Muscle layer of colon (tissue), 2 donors: ENCODE results near the gene YPEL2.
"Not testable (repeated sequence)": the region's sequence is repeated elsewhere in the genome, so short reads cannot be mapped to it uniquely, and the experiment has no call there.

ENCODE experiments used
- H3K27ac ChIP-seq: one replicate; pipeline ENCODE4 v1.7.0; 2013; ENCODE audit warnings: low read depth, mild to moderate bottlenecking, low read length, moderate library complexity
- H3K27me3 ChIP-seq, 2 donors: one replicate each; pipeline ENCODE4 v1.7.0; 2013; ENCODE audit warnings: low read length in 2 of 2, mild to moderate bottlenecking in 2 of 2; ENCODE audit not compliant: insufficient read depth in 2 of 2, control insufficient read depth in 1 of 2
- H3K36me3 ChIP-seq: one replicate; pipeline ENCODE4 v1.7.0; 2013; ENCODE audit warnings: mild to moderate bottlenecking, low read length; ENCODE audit not compliant: insufficient read depth
- H3K4me1 ChIP-seq: one replicate; pipeline ENCODE4 v1.7.0; 2013; ENCODE audit warnings: mild to moderate bottlenecking, low read length; ENCODE audit not compliant: insufficient read depth
- H3K4me3 ChIP-seq, 2 donors: one replicate each; pipeline ENCODE4 v1.7.0; 2013; ENCODE audit warnings: low read length in 2 of 2, low read depth in 1 of 2, mild to moderate bottlenecking in 1 of 2, moderate library complexity in 1 of 2
- H3K9ac ChIP-seq: one replicate; pipeline ENCODE4 v1.7.0; 2013; ENCODE audit warnings: low read length
- H3K9me3 ChIP-seq: one replicate; pipeline ENCODE4 v1.7.0; 2013; ENCODE audit warnings: mild to moderate bottlenecking, low read length
- donor health status: abdominal sarcoma.
- donor health status: Adenocarcinoma of cecum.

Gene YPEL2

DNA sequence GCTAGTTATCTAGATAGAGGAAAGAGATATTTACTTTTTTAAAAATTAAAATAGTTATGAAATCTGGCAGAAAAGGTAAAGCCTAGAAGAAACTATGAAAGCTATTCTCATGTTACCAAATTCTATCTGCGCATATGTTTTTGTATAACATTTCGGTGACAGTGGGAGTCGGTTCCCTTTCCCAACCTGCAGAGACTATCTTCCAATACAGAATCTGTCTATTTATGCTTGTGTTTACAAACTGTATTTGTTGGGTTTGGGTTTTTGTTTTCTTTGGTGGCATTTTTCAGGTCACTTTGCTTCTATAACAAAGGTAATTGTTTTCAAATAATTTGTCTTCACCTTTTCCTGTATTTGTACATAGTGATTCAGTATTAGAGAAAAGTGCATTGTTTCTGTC, 69.8 kb downstream of the YPEL2 start:
- peaks cover 44% of the 10 kb centered on the region for H3K36me3 ChIP-seq
- H3K4me3 ChIP-seq: no peak overlapping the region
- no peaks in the 10 kb centered on the region for H3K9me3 ChIP-seq
- no peak overlapping the region for H3K27ac ChIP-seq
- H3K9ac ChIP-seq: no peak overlapping the region
- peaks cover 5% of the 10 kb centered on the region for H3K4me1 ChIP-seq
- H3K27me3 ChIP-seq: no peaks in the 10 kb centered on the region

DNA sequence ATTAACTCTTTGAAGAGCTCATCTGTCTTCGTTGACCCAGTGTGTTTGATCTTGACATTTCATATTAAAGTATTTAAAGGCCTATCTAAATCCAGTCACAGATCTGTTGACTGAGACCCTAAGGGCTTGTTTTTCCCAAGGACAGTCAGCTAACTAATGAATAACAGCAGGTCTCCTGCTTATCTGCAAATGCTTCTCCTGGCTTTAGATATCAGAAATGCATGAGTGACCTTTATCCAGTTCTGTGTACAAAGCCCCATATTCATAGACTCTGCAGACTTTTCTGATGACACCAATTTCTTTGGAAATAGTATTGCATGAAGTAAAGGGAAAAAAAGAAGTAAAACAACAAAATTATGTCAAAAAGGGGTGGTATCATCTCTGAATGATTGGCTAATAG, 70.3 kb downstream of the YPEL2 start:
- Histone ChIP-seq H3K4me1 (peaks cover 9% of the 10 kb centered on the region), H3K27me3 (no peaks in the 10 kb centered on the region), H3K9me3 (no peaks in the 10 kb centered on the region), H3K36me3 (peaks cover 39% of the 10 kb centered on the region), H3K4me3 (no peak overlapping the region), H3K27ac (no peak overlapping the region), H3K9ac (no peak overlapping the region)

DNA sequence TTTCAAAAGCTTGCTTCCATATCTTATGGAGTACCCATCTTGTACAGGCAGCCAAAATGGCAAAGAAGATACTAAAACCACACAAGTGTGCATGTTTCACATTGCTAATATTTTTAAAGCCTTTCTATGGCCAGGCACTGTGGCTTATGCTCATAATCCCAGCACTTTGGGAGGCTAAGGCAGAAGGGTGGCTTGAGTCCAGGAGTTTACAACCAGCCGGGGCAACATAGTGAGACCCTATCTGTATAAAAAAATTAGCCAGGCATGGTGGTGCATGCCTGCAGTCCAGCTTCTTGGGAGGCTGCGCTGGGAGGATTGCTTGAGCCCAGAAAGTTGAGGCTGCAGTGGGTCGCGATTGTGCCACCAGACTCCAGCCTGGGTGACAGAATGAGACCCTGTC, 71.3 kb downstream of the YPEL2 start:
- H3K9me3 ChIP-seq: no peaks in the 10 kb centered on the region
- H3K27ac ChIP-seq: no peak overlapping the region
- H3K9ac ChIP-seq: no peak overlapping the region
- no peak overlapping the region for H3K4me3 ChIP-seq
- peaks cover 19% of the 10 kb centered on the region for H3K4me1 ChIP-seq
- no peaks in the 10 kb centered on the region for H3K27me3 ChIP-seq
- H3K36me3 ChIP-seq: peaks cover 29% of the 10 kb centered on the region

DNA sequence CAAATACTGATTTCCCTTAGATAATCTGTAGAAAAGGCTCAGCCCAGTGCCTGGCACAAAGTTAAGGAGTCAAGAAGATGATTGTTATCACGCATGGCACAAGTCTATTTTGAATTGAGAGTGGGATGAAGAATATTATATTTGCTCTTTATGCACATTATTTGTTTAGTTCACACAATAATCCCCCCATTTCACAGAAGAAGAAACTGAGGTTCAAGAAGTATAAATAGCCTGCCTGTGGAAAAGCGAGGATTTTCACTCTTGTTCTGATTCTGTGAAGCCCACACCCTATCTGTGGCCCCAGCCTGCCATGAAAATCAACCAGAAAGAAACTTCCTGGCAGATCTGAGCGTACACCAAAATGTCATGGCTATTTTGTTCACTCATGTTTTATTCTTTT, 73.0 kb downstream of the YPEL2 start:
- Histone ChIP-seq H3K27ac (no peak overlapping the region), H3K9me3 (no peaks in the 10 kb centered on the region), H3K4me1 (peaks cover 19% of the 10 kb centered on the region), H3K36me3 (peaks cover 12% of the 10 kb centered on the region), H3K9ac (no peak overlapping the region), H3K4me3 (no peak overlapping the region), H3K27me3 (no peaks in the 10 kb centered on the region)

DNA sequence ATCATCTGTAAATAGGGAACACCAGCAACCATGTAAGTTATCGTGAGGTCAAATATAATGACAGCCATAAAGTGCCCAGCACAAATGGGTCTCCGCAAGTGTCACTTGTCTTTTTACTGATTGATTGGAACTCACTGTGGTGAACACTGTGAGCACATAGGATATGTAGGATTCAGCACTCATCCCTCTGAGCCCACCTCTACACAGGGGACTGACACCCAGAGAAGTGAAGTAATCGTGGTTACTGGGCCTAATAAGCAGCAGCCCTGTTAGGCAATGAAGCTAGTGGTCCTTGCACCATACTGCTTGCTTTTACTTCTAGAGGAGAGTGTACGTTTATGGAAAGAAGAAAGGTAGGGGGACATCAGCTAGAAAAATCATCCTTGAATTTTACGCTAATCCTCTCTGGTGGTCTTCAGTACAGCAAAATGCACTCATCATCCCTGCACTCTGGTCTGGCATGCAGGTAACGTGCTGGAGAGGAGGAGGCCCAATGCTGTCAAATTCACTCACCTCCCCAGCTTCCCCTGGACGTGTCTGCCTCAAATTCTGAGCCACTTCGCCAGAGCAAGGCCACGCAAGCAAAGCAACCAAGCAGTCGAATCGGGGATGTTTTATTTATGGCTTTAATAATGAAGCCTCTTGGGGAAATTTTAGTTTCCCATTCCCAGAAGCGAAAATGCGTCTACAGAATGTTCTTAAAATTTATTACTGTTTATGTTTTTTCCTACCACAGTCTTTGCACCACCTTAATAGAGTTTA, 74.7 kb downstream of the YPEL2 start:
- peaks cover 19% of the 10 kb centered on the region for H3K4me1 ChIP-seq
- no peak overlapping the region for H3K9ac ChIP-seq
- H3K27me3 ChIP-seq: no peaks in the 10 kb centered on the region
- H3K9me3 ChIP-seq: no peaks in the 10 kb centered on the region
- H3K4me3 ChIP-seq: no peak overlapping the region
- no peaks in the 10 kb centered on the region for H3K36me3 ChIP-seq
- peak overlapping the region; percentile 31 for H3K27ac ChIP-seq

DNA sequence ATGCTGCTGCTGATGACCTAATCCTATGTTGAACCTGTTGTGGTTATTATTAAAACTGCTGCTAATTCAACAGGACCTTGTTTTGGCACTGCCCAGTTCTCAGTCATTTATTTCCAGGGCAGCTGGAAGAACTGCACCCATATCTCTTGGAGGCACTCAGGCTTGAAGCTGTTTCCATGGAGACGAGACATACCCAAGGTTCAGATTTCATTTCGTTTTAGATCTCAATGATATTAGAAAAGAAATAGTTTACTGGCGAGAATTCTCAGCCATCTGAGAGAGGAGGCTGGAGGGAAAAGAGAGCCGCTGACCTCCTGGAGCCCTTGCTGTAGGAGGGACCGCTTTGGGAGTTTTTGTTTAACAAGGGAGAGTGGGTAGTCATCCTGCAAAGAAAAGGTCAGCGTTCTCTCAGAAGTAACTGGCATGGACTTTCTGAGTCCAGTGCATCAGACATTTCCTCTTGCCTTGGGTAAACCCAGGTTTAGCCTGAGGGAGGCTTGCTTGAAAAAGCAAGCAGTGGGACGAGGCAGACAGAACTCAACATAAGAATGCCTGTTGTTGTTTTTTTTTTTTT, 75.4 kb downstream of the YPEL2 start:
- no peak overlapping the region for H3K4me3 ChIP-seq
- no peaks in the 10 kb centered on the region for H3K27me3 ChIP-seq
- no peak overlapping the region for H3K9ac ChIP-seq
- H3K4me1 ChIP-seq: peaks cover 19% of the 10 kb centered on the region
- no peak overlapping the region for H3K27ac ChIP-seq
- no peaks in the 10 kb centered on the region for H3K9me3 ChIP-seq
- H3K36me3 ChIP-seq: no peaks in the 10 kb centered on the region

DNA sequence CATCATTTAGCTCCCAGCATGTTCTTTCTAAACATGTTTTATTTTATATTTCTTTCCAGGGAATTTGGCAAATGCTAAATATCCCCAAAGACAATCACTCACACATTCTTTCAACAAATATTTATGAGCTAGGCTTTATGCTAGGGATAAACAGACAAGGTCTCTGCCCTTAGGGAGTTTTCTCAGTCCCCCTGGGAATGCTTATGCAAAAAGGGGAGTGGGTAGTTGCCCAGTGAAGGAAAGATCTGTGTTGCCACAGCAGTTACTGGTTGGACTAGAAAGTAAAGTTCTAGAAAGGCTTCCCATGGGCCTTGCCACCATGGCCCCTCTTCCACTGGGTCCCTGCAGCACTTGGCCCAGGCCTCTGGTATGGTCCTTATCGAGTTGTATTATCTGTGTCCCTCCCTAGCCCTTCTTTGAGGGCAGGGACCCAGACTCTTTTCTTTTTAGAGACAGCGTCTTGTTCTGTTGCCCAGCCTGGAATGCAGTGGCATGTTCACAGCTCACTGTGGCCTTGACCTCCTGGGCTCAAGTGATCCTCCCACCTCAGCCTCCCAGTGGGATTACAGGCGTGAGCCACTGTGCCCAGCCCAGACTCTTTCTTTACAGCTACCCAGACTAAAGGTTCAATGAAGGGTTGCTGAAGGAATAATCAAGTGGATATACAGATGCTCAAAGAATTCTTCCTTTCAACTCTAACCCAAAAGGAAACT, 78.0 kb downstream of the YPEL2 start:
- Histone ChIP-seq H3K9ac (no peak overlapping the region), H3K4me3 (no peak overlapping the region), H3K27ac (no peak overlapping the region)

DNA sequence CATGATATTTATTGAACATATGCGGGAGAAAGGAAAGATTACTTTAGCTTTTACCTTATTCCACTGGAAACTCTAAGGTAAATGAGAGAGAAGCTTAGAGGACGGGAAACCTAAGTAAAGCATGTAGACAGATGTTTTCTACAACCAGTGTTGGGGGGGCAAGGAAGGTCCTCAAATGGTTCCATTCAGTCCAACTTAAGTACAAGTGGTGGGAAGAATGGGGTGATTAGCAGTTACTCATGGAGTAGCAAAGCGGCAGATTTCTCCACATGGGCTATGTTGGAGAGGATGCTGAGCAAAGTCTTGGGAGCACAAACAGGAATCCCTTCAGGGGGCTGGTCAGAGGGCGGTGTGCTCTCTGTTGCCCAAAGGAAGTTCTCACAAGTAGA, 78.6 kb downstream of the YPEL2 start:
- H3K9ac ChIP-seq: no peak overlapping the region
- no peaks in the 10 kb centered on the region for H3K36me3 ChIP-seq
- peaks cover 19% of the 10 kb centered on the region for H3K4me1 ChIP-seq
- no peaks in the 10 kb centered on the region for H3K27me3 ChIP-seq
- H3K27ac ChIP-seq: no peak overlapping the region
- H3K9me3 ChIP-seq: no peaks in the 10 kb centered on the region
- no peak overlapping the region for H3K4me3 ChIP-seq

More for the DNA sequence above, 78.0 kb downstream of the YPEL2 start:
- H3K9me3 ChIP-seq: no peaks in the 10 kb centered on the region
- peaks cover 19% of the 10 kb centered on the region for H3K4me1 ChIP-seq
- no peaks in the 10 kb centered on the region for H3K36me3 ChIP-seq
- no peaks in the 10 kb centered on the region for H3K27me3 ChIP-seq

DNA sequence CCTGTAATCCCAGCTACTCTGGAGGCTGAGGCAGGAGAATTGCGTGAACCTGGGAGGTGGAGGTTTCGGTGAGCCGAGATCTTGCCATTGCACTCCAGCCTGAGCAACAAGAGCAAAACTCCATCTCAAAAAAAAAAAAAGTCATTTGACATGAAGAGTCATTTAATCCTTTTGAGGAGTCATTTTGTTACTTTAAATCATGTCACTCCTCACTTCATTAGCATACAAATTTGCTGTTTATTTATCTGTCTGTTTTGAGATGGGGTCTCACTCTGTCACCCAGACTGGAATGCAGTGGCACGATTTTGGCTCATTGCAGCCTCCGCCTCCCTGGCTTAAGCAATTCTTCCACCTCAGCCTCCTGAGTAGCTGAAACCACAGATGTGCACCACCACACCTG, 81.0 kb downstream of the YPEL2 start:
- not testable (repeated sequence) for H3K36me3 ChIP-seq, H3K9ac ChIP-seq, H3K27ac ChIP-seq, H3K4me1 ChIP-seq, H3K4me3 ChIP-seq, H3K27me3 ChIP-seq, H3K9me3 ChIP-seq

DNA sequence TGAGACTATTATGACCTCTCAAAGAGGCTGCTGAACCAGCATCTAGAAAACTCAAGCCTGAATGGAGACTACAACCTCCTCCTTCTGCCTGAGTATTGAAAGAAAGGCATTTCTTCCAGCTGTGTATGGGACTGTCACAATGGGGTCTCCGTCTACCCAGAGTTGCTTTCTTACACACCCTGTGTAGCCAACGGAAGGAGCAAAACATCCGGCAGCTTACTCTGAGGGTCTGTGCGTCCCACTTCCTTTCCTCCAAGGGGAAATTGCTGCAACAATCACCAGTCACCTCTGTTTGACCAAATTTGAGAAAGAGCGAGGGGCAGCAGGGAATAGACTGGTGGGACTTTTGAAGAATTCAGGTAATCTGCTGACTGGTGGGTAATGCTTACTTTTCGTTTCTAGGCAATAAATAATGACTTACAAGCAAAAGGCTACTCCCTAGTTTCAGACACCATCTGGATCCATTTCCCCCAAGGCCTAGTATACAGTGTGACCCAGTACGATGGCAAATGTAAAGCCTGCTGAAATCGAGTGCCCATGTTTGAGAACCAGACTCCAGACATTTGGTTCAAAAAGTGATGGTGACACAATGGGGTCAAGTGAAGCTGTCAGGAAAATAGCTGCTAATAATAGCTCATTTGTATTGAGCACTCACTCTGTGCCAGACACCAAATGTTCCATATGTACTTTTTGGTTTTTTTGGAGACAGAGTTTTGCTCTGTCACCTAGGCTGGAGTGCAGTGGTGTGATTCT, 81.7 kb downstream of the YPEL2 start:
- Histone ChIP-seq H3K36me3 (no peaks in the 10 kb centered on the region), H3K4me1 (no peaks in the 10 kb centered on the region), H3K4me3 (no peak overlapping the region), H3K27me3 (no peaks in the 10 kb centered on the region), H3K9me3 (no peaks in the 10 kb centered on the region), H3K9ac (no peak overlapping the region), H3K27ac (no peak overlapping the region)

DNA sequence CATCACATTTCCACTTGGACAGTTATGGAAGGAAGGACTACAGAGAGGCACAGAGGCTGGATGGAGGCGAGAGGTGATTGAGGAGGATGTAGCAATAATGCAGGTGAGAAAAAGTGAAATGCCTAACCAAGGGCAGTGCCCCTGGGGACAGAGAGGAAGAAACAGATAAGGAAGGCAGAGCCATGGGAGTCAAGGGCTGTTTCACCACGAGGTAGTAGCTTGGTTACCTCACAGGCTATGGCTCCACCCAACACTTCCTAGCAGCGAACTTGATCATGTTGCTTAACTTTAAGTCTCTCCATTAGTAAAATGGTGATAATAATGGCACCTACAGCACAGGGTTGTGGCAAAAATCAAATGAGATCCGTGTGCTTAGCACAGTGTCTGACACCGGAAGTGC, 83.9 kb downstream of the YPEL2 start:
- Histone ChIP-seq H3K4me1 (peaks cover 6% of the 10 kb centered on the region), H3K4me3 (no peak overlapping the region), H3K27ac (no peak overlapping the region), H3K9me3 (no peaks in the 10 kb centered on the region), H3K27me3 (no peaks in the 10 kb centered on the region), H3K36me3 (no peaks in the 10 kb centered on the region), H3K9ac (no peak overlapping the region)
